C4-2B (cell line): Measurements from ENCODE around the gene RPTOR.

Experiments
- CTCF ChIP-seq: fragments of 450-650 bp; conservative IDR thresholded peaks from 2 replicates; pipeline ENCODE4 v1.5.1; 2017; ENCODE audit warnings: mild to moderate bottlenecking
- ZFX ChIP-seq: fragments of 450-650 bp; IDR thresholded peaks from 2 replicates; pipeline ENCODE4 v1.6.1; 2017

DNA sequence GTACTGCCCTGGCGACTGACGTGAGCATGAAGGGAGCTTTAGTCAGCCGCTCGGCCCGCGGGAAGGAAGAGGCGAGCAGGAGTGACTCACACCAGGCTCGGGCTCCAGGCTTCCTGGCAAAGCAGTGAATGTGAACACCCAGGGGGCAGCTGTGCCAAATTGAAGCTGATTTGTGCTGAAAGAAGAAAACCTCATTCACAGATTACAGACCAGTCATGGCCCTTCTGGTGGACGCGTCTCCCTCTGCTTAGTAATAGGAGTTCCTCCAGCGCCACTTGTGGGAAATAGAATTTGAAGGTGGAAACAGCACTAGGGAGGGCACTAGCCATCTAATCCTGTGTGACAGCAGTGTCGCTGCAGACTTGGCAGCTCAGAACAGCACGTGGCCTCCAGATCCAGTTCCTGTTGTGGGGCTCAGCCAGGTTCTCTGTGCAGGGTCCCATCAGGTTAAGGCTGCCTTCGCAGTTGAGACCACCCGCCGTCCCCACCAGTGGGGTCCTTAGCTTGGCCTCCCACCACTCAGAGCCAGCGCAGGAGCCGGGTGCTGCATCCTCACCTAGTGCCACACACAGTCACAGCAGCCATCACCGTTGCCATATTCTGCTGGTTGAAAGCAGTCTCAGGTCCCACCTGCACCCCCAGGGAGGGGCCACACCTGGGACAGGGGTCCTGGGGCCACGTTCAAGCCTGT is 282.5 kb downstream of the RPTOR start:
- no peak for TF ChIP-seq CTCF
- TF ChIP-seq ZFX: no peak
